GF-D8 (cell line): ENCODE measurements around the gene UBE2N.
A peak's percentile ranks its signal among the peaks of the same experiment; 100 is the strongest.
"Not testable (repeated sequence)": the region's sequence is repeated elsewhere in the genome, so short reads cannot be mapped to it uniquely, and the experiment has no call there.

Source experiments
- DNase-seq: peaks from one replicate; lab custom pipeline; 2025; lab: John Stamatoyannopoulos, UW

Gene UBE2N

DNA sequence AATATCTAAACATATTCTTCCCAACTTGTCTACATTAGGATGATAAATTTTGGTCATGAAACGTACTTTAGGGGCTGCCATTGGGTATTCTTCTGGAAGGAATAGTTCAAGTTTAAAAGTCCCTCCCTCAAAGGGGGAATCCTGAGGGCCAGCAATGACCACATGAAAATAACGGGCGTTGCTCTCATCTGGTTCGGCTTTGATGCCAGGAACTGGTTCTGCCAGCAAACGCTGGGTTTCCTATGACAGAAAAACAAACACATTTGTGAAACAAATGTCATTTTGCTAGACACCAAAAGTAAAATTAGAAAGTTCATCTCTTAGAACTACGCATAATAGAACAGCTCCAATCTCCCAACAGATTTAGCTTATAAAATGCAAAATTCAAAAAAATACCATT lies 30.7 kb downstream of the UBE2N start:
- DNase-seq = not testable (repeated sequence)

DNA sequence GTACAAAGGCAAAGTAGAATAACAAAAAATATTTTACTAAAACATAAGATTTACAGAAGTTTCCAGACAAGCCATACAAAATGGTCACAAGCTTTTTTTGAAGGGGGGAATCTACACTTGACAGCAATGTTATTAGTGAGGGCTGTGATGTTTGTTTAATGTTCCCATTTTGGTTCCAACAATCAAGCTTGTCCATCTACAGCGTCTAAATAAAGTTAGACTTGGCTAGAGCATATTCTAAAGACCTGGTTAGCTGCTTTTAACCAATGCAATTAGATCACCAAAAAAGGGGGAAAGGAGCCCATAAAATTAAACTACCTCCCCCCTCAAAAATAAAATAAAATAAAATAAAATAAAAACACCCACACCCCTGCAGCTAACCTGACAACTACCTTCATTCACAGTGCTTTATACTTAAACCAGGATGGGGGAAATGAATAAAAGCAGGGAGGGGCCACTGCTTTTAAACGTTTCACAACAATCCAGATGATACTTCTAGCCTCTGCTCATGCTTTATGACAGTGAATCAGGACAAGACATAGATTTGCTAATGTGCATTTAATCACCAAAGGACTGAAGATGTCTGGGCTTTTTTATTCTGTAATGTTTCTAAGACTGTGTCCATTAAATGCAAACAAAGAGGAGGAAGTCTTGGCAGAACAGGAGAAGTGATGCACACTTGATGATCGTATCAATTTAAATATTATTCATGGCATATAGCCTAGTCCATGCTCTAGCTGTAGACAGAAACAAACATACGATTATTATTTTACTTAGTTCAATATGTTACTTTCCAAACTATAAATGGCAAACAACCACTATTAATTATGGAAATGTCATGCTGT lies 32.2 kb downstream of the UBE2N start:
- not testable (repeated sequence) for DNase-seq

DNA sequence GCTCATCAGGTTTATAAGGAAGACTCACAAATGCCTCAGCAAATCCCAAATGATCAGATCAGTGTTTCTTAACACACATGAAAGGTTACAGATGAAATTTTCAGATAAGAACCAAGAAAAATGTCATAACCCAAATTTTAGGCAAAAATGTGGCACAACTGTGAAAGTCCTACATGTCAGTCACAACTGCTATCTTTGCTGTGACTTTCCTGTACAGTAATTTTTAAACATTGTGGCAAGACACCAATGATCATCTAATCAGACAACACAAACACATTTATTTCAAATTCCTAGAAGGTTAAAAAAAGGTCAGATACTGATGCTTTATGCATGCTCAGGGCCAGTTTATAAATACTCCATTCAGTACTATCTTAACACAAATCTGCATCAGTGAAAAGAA lies 32.9 kb downstream of the UBE2N start:
- DNase-seq = no peak

DNA sequence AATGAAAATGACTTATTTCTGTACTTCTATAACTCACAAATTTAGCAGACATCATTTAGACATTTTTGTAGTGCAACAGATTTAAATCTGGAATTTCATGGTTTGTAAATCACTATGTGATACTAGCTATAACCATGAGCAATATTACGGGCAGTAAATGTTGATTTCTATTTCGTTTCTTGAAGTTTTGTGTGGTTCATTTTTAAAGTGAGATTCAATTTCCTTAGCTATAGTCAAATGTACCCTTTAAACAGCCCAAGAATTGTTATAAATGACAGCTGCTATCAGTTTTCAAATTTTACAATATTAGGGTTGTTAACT lies 33.8 kb downstream of the UBE2N start:
- no peak for DNase-seq

DNA sequence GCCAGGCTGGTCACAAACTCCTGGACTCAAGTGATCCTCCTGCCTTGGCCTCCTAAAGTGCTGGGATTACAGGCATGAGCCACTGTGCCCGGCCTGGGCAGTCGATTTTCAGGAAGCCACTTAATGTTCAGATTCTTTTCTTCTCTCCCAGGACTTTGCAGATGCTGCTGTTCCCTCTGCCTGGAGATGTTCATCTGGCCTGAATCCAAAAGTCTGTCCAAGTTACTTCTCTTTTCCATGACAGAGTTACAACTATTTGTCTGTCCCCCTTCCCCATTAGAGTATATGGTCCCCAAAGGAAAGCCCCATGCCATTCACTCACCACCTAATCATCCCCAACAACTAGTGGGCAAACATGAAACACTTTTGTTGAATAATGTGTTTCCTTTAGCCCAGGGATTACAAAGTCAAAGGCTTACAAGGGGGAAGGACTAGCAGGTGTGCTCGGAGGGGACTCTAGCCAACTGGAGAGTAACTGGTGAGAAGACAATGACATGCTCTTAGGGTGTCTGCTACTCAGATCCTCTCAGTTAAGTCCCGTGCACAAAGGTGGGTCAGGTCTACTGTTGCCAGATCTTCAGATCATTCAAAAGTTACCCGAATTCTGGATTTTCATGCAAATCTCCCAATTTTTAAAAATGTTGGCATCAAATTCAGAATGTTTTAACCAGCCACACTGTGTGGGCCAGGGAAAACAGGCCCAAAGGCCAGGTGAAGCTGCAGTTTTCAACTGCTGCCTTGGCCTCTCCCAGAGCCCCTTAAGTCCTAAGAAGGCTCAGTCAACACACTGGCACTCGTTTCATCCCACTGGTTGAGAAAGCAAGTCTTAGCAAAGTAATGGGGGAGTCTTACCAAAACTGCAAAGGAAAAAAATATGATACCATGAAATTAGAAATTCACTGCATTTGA lies 34.4 kb downstream of the UBE2N start:
- no peak for DNase-seq

DNA sequence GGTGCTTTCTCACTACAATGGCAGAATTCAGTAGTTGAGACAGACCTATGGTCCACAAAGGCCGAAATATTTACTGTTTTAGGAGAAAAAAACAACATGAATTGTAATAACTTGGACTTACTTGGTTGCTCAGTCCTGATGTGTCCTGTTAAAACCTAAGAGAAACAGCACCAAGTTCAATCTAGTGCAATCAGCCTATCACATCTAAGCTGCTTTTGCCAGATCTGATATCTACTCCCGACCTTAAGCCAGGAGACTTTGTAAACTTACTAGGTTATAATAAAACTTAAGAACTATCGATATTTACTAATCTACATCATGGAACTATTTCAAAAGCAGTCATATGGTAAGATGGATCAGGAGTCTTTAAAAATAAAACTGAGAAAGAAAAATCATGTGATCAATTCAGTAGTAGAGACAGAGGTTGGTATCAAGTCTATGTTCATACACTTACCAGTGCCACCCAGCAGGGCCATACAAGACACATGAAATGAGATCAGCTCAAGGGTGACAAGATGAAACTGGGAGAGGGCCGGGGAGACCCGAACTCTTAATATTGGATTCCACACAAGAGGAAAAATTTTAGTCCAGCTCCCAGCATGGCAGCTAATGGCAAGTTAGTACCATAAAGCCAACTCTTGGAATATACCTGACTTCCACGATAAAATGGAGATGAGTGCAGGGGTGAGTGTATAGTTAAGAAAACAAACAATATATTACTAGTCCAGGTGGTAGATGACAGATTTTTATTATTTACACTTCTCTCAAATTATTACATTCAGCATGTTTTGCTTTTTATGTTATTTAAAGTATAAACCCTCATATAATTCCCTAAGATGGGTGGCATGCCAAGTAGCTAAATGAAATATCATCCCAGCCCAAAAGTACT lies 36.5 kb downstream of the UBE2N start:
- no peak for DNase-seq

DNA sequence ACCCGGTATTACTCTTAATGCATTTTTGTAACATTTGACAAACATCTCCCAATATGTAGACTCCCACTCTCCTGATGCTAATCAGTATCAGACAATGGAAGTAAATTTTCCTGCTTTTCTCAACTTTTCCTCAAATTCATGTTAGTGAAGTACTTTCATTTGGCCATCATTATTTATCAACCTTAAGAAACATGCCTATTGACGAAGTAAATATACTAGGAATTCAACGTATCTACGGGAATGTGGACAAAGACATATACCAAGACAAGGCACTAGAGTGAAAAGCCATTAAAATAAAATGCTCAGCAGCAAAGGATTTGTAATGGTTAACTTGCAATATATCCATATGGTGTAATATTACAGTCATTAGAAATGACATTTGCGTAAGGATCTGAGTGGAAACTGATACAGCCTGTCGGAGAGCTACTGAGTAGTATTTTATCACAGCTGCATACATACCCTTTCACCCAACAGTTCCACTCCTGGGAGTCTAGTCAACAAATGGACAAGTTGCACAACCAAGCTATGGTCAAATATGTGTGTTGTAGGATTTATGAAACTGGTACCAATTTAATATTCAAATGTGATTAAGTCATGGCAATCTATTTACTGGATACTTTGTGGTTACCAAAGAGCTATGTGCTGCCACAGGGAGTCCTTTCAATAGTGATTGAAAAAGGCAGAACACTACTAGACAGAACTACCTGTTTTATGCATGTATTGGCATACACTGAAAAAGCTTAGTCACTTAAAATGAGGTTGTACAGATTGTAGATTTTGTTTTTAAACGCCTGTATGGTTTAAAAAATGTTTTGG lies 37.6 kb downstream of the UBE2N start:
- no peak for DNase-seq

DNA sequence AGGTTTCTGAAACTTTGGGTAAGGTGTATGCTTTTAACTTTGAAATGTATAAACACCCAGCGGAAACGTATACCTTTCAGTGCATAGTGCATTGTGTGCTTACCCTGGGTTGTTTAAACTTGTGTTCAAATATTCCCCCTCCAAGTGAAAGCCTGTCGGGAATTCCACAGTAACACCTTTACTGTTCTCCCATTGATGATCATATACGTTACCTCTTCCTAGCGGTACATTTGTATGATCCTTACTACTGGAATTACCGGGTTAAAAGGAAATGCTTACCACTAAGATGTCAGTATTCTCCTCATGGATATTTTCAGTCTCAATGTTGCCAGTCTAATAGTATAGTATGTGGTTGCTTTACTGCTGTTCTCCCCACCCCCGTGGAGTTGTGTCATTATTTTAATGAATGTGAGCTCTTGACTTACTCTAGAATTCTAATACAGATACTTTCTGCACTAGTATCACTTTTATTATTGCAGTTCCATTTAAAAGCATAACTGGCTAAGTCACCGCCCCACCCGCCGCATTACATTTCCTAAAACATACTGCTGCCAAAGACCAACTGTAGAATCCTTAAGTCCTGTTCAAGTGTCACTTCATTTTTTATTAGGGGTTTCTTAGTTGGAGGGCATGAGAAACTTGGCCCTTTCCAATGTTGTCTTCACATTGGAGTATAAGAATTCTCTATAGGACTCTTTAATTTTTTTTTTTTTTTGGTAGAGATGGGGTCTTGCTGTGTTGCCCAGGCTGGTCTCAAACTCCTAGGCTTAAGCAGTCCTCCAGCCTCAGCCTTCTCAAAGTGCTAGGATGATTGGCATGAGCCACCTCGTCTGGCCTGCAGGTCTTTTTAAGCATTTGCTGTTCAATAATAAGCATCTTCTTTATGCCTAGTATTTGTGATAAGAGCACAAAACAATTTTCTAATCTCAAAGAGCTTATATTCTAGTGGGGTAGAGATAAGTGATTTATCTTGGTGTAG lies 39.1 kb downstream of the UBE2N start:
- no peak for DNase-seq

DNA sequence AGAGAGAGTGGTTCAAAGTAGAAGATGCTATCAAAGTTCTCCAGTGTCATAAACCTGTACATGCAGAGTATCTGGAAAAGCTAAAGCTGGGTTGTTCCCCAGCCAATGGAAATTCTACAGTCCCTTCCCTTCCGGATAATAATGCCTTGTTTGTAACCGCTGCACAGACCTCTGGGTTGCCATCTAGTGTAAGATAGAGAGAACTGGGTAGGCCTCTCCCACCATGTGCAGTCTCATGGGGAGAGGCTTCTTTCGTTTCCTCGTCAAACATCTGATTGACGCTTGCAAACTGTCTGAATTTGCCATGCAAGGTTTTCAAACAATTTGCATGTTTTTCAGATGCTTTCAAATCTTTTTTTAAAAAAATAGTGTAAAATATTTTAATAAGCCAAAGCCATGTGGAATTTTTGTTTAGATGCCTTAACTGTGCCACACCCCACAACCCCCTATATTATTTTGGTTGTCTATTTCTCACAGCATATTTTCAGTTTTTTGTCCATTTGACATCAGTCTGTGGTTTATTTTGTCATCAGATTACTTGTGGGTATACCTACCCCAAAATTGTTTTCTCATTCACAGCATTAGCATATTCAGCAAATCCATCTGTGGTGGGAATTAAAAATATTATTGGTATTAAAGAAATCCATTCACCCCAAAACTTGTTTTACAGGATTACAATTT lies 42.4 kb downstream of the UBE2N start:
- not testable (repeated sequence) for DNase-seq

DNA sequence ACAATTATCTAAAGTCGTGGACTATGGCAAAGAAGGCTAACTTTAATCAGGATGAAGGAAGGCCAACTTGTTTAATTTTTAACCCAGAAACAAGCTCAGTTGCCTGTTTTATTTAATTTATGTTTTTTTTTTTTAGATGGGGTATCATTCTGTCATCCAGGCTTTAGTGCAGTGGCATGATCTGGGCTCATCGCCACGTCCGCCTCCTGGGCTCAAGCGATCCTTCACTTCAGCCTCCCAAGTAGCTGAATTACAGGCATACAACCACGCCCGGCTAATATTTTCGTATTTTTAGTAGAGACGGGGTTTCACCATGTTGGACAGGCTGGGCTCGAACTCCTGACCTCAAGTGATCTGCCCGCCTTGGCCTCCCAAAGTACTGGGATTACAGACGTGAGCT lies 44.3 kb downstream of the UBE2N start:
- no peak for DNase-seq

DNA sequence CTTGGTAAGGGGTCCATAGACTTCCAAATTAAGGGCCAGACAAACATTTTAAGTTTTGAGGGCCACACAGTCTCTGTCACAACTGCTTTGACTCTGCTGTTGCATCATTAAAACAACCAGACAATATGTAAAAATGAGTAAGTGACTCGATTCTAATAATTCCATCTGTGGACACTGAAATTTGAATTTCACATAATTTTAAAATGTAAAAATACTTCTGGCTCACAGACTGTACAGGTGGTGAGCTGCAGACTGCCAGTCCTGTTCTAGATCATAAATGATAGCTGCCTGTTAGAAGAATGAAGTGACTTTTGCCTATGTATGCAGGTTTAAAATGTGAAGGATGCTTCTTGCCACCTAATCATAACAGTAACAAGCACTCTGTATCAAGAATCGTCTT lies 48.3 kb downstream of the UBE2N start:
- DNase-seq = no peak

DNA sequence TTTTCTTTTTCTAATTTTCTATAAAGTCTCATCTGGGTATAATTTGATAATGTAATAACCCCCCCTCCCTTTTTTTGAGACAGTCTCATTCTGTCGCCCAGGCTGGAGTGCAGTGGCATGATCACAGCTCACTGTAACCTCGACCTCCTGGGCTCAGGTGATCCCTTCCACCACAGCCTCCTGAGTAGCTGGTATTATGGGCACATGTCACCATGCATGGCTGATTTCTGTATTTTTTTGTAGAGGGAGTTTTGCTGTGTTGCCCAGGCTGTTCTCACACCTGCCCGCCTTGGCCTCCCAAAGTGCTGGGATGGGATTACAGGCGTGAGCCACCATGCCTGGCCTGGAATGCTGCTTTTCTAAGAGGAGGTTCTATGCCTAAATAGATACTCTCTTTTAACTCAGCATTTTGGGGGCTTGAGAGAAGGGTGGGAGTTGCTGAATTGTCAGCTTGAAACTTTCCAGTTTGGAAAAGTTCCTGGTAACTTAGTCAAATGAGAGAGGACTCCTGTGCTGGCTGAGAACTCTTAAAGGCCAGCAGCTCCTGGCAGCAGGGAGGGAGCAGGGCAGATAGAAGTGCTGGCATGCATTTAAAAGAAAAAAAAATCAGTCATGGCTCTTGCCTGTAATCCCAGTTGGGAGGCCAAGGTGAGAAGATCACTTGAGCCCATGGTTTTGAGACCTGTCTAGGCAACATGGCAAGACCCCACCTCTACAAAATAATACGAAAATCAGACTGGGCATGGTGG lies 51.0 kb downstream of the UBE2N start:
- no peak for DNase-seq

DNA sequence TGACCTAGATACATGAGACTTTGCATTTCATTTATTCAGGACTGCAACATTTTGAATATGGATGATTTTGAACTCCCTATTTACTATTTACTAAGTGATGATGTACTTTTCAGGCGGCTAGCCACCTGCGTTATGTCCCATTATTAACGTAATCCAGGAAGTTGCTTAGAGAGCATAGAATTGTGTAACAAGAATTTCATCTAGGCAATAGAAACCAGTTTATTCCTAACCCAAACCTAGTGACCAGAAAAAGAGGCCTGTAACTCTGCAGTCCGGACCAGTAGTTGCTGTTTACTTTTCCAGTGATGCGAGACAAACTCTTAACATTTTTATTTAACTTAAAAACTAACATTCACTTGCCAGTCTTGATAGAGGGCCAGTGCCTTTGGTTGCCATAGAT lies 51.7 kb downstream of the UBE2N start:
- DNase-seq = peak; percentile 16

DNA sequence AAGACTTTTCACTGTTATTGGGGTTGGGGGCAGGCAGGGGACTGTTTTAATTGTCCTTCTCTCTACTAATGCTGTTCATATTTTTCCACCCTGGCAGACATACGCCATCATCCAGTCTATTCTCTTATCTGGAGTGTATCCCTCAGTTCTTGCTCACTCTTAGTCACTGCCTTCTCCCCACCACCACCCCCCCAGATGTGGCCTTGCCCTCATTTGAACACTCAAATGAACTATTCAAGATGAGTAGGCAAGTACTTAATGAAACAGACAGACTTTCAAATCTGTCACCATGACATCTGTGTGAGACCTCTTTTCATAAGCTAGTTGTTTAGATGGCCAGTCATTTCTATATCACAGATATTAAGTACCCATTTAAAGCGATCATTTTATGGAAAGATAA lies 54.0 kb downstream of the UBE2N start:
- no peak for DNase-seq

DNA sequence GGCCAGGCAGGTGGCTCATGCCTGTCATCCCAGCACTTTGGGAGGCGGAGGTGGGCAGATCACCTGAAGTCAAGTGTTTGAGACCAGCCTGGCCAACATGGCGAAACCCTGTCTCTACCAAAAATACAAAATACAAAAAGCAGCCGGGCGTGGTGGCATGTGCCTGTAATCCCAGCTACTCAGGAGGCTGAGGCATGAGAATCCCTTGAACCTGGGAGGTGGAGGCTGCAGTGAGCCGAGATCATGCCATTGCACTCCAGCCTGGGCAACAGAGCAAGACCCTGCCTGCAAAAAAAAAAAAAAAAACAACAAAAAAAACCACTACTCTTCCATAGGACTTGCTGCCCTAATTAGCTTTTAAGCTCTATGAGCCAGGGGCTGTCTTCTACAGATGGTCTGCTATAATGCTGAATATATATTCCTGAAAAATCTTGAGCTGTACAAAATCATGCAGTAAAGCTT lies 59.7 kb downstream of the UBE2N start:
- DNase-seq = not testable (repeated sequence)

DNA sequence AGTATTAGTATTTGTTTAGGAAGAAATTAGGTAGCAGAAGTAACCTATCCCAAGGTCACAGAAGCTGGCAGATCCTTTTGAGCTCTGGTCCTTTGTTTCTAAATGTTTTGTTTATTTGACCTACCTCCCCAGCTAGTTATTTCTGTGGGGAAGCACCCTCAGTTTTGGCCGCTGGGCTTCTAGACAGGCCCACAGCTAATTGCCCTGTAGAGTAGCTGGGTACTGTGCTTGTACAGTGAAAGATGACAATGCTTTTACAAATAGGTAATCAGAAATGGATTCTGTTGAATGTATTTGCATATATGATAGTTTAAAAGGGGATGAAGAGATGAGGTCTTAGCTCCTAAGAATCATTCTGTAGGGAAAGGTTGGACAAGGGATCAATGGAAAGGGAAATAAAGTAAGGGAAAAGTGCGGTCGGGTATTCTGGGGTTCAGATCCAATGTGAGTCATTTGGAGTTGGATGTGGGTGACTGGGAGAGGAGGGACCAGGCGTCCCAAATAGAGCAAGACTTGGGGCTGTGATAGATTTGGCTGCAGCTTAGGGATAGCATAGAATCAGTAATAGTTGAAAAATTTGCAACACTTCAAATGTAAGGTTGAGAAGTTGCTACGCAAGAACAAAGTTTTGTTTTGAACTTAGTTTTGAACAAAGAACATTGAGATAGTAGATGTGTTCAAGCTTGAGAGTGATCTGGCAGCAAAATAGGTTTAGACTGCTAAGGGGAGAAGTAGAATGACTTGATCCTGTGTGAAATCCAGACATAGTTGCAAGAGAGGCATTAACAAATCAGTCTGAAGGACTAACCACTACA lies 60.4 kb downstream of the UBE2N start:
- no peak for DNase-seq

DNA sequence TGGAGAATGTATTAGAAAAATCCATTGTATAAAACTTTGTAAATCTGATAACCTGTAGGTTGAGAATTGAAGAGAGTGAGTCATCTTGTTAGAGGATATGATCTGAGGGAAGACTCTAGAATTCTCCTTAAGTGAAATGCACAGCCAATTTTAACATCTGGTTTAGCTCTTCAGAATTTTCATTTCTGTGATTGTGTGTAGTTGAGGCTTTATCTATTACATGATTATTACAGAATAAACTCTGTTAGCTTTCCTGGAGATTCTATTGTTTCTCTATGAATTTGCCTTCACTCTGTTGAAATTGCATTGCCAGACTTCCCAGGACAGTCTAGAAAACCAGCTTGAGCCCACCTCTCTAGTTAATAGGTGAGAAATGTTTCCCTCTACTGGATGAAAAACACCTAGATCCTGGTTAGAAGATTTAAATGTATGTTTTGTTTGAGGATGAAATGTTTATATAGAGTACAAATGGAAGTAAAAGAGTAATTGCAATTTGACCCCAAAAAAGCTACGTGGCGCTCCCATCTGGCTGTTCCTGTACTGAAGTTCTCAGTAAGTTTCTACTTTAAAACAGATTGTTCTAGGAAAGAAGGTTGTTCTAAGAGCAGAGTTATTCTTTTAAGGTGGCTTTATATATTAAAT lies 61.1 kb downstream of the UBE2N start:
- no peak for DNase-seq
